Measurements from ENCODE around the gene BHLHE40.

BHLHE40 gene

DNA sequence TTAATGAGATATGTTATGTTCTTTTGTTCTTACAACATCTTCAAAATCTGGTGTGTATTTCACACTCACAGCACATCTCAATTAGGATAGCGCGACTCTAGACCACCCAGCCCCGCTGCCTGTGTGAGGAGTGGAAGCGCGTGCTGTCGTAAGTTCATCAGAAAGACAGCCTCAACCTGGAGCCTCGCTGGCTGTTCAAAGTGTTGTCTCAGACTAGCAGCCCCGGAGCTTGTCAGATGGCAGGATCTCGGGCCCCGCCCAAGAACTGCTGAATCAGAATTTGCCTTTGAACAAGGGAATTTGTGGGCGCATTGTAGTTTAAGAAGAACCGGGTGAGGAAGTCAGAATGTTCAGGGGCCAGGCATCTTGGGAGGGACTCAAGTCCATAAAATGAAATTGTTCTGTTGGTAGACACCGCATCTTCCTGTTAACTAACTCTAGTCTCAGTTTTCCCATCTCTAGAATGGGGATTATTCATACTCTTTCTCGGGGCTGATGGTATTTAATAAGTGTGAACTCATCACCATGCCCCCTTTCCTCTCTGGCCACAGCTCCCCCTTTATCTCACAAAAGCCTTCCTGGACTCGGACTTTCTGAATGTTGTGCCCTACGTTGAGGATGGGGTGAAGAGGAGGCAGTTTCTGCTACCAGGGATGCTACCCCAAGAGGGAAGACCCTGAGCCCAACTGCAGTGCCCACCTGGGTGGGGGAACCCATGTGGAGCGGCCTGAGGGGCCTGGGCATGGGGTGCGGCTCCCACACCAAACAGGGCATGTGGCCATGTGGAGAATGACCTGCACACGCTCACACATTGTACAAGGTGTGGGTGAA lies 40.4 kb downstream of the BHLHE40 start:
- DNase-seq (ENCODE audit: low read depth in 3 of 3), result peak; percentile 48 to 78 (median 67)

DNA sequence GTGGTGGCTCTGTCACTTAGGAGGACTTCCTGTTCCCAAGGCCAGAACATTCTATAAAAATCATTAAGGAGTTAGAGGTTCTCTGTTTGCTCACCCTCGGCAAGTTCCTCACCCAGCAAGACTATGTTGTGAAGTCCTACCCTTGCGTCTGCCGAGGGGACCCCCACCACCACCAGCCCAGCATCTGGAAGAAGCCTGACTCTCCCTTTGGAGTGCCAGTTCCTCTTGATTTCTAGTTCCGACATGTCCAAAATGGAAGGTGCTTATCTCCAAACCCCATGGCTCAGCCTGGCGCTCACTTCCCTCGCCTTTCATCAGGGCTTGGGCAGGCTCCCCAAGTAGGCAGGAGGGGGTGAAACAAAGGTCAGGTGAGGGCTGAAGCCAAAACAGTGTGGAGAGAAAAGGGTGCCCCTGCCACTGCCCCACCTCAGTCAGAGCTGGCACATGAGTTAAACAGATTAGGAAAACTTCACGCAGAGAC lies 41.0 kb downstream of the BHLHE40 start:
- no peak for DNase-seq (ENCODE audit: low read depth in 3 of 3)

DNA sequence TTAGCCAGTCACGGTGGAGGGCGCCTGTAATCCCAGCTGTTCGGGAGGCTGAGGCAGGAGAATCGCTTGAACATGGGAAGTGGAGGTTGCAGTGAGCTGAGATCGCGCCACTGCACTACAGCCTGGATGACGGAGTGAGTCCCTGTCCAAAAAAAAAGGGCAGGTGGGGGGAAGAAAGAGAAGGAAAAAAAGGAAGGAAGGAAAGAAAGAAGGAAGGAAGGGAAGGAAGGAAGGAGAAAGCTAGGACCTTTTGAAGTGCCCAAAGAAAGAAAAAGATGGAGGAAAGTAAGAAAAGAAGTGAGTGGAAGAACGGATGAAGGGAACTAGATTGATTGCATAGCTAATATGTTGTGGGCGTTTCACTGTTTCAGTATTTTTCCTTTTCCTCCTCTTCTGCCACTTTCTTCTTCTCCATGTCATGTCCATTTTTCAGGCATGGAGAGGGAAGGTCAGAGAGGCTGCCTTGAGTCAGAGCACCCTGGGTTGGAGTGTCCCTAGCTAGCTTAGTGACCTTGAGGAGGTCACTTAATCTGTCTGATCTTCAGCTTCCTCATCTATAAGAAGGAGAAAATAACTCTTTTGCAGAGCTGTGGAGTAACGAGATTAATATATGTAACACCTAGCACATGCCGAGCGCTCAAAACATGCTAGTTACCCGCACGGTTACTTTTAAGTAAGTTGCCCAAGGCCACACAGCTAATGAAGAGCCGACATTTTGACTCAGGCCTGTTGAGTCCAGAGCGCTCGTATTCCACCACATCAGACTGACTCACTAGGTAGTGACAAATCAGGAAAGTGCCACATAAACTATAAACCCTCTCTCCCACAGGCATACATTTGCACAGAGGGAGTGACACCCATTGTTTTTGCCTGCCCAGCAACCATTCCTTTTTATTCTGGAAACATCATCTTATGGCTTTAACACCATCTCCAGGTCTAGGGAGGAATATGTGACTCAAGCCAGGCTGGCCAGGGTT lies 42.2 kb downstream of the BHLHE40 start:
- DNase-seq (ENCODE audit: low read depth in 3 of 3), result no peak

DNA sequence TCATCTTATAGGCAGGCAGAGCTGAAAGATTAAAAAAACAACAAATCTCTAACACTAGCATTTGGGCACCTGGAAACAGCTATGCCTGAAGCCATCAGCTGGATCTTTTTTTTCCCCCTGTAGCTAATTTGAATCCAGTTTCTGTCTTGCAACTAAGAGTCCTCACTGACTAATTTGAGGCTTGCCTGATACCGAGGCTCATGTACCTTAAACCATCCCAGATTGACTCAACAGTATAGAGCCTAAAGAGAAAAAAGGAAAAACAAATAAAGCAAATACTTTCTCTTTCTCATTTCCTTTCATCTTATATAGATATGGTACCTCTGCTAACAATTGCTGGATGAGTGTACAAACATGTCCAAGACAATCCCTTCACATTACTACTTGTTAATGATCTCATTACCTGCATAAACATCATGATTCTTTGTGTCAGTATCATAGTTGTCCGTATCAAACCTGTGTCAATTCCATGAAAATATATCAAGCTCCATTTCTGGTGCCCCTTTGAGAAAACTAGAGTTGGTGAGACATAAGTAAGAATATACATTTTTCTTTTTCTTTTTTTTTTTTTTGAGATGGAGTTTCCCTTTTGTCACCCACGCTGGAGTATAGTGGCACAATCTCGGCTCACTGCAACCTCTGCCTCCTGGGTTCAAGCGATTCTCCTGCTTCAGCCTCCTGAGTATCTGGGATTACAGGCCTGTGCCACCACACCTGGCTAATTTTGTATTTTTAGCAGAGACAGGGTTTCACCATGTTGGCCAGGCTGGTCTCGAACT lies 43.1 kb downstream of the BHLHE40 start:
- DNase-seq (ENCODE audit: low read depth in 3 of 3), result no peak

DNA sequence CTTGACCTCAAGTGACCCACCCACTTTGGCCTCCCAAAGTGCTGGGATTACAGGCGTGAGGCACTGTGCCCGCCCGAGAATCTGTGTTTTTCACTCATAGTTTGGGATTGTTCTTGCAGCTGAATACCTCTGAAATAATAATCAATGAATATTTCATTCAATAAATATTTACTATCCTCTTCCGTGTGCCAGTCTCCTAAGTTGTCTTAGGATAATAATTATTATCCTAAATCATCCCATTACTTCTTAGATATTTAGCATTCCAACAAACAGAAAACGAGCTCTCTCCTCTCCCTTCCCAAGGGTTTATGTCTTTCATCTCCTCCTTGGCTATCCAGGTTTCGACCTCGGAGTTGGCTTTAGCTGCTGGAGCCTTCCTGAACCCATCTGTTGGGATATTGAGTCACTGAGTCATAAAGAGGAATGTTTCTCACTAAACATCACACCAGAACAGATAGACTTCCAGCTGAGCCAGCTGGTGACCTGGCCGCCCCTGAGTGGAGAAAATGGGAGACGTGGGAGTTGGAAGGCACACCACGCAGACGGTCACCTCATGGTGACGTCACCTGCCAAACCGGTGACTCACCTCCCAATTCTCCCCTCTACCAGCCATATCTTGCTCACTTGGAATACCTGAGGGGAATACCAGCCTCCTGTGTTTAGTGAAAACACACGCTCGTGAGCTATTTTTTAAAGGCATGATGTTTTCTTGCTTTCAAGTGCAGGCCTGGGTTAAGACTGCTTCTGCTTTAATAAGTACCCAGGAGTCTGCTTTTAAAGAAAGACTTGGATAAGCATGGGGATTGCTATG lies 43.9 kb downstream of the BHLHE40 start:
- DNase-seq (ENCODE audit: low read depth in 3 of 3), result no peak

DNA sequence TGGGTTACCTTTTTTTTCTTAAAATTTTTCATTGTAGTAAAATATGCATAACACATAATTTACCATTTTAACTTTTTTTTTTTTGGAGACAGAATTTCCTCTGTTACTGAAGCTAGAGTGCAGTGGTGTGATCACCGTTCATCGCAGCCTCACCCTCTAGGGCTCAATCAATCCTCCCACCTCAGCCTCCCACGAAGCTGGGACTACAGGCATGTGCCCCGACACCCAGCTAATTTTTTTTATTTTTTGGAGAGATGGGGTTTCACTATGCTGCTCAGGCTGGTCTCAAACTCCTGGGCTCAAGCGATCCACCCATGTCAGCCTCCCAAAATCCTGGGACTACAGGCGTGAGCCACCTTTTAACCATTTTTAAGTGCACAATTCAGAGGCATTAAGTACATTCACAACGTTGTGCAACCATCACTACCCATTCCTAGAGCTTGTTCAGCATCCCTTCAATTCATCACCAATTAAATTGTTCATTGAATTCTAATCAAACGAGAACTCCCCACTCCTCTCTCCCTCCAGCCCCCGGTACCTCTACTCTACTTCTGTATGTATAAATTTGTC lies 44.6 kb downstream of the BHLHE40 start:
- DNase-seq (ENCODE audit: low read depth in 3 of 3), result no peak

DNA sequence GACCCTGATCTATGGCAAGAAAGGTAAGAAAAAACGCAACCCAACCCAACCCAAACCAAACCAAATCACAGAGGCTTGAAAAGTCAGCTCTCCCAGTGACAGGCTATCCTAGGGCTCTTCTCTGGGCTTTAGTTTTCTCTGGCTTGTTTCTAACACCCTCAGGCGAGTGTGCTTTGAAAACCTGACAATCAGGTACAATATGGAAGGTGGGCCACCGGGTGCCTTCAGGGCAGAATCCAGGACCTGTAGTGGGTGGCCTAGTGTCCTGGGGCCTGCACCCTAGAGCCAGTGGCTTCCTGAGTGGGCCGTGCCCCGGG lies 46.8 kb downstream of the BHLHE40 start:
- no peak for DNase-seq (ENCODE audit: low read depth in 3 of 3)

DNA sequence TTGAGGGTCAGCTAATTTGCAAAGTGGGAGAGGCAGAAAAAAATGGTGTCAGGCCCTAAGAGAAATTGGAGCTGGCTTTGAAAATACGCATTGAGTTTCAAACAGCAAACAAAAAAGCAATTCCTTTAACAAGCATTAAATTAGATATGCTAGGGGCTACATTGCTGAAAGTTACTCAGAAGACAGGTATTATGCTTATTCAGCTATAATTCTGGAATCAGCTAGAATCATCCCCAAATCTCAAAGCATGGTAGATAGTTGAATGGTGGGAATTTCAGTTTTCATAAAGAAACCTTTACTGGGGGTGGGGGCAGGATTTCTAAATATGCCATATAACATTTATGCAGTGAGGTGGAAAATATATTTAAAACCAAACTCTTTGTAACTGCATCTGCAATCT lies 50.5 kb downstream of the BHLHE40 start:
- no peak for DNase-seq (ENCODE audit: low read depth in 3 of 3)

DNA sequence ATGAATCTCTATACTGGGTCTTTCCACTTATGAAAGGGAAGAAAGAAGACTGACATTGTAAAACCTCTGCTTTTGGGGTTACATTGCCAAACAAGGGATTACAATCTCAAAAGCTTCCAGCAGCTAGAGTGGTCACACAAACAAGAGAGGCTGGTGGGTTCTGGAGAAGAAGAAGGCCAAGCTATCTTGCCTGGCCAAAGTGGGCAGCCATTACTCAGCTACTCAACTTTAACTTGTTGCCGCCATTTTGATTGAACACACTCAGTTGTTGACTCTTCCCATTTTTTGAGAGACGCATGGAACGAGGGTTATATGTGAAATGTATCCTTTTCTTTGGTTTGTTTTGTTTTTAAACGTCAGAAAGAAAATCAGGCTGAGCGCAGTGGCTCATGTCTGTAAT lies 50.9 kb downstream of the BHLHE40 start:
- no peak for DNase-seq (ENCODE audit: low read depth in 3 of 3)

DNA sequence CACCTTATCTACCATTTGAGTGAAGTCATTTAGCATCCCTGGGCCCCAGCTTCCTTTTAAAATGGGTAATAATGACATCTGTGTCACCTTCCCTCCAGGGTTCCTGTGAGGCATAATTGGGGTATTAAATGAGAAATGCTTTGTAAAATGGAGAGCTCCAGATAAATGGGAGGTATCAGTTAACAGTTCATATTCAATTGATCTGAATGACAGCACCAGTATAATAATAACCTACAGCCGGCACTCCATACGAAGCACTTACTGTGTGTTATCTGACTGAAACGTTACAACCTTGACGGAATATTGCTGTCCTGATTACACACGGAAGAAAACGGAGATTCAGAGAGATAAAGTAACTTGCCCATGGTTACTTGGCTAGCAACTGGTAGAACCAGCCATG lies 53.6 kb downstream of the BHLHE40 start:
- DNase-seq (ENCODE audit: low read depth in 3 of 3), result no peak
